ENCODE data around the gene ARHGEF10L. TPM values are rescaled to one million over a fixed set of nuclear protein-coding genes. Genes with fewer than 3 reads are reported as not detected.

ARHGEF10L gene
- total and polyA plus RNA-seq, 4 experiments from 2014 or later = 0.47 to 0.78 TPM; not detected in 2

DNA sequence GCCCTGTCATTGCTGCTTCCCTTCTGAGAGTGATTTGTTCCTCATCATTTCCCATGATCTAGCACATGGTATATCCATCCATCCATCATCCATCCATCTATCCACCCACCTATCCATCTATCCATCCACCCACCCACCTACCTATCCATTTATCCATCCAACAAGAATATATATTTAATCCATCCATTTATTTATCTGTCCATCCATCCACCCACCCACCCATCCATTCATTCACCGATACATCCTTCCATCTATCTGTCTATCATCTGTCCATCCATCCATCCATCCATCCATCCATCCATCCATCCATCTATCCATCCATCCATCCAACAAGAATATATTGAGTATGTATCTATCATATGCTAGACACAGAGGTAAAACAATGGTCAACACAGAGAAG lies 115.7 kb downstream of the ARHGEF10L start:
- POLR2A ChIA-PET (ENCODE audit: partially characterized antibody) = no interaction called here
- intact Hi-C loops (cut with micrococcal nuclease) = no loop called here
- H3K4me1 Mint-ChIP-seq = peaks cover 0 to 2% (median 0%) of the 10 kb centered on the region in 4 donors
- H3K36me3 Mint-ChIP-seq = no peaks in the 10 kb centered on the region
- H3K4me3 Mint-ChIP-seq = no peak overlapping the region
- H3K9me3 ChIP-seq (ENCODE audit: control insufficient read depth in 1 of 2, low read length in 2 of 2) = no peaks in the 10 kb centered on the region
- no peak overlapping the region for H3K27ac ChIP-seq (ENCODE audit: low read depth, low read length)
- H3K27ac Mint-ChIP-seq = no peak overlapping the region
- no peaks in the 10 kb centered on the region for H3K27me3 ChIP-seq (ENCODE audit: insufficient read depth, low read length)
- CTCF ChIA-PET (ENCODE audit: partially characterized antibody) = no interaction called here
- no peaks in the 10 kb centered on the region for H3K9me3 Mint-ChIP-seq
- peaks cover 0 to 1% of the 10 kb centered on the region in 2 donors for H3K27me3 Mint-ChIP-seq
- no peaks in the 10 kb centered on the region for H3K36me3 ChIP-seq (ENCODE audit: insufficient read depth, low read length)
- H3K4me3 ChIP-seq (ENCODE audit: low read length in 2 of 2) = no peak overlapping the region
- no peak for DNase-seq
- H3K4me1 ChIP-seq (ENCODE audit: insufficient read depth, low read length) = no peaks in the 10 kb centered on the region

DNA sequence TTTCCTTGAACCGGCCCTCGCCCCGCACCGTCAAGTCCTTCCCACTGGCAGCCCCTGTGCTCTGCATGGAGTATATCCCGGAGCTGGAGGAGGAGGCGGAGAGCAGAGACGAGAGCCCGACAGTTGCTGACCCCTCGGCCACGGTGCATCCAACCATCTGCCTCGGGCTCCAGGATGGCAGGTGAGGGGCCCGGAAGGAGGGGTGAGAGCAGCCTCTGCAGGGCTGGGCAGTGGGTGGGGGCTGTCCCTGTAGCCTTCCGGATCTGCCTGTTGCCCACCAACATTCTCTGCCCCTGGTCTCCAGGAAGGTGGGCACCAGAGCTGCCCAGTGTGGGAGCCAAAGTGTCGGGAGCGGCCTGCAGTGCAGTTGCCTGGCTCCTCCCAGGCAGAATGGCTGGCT lies 116.4 kb downstream of the ARHGEF10L start:
- H3K27me3 Mint-ChIP-seq = peaks cover 0 to 1% of the 10 kb centered on the region in 2 donors
- H3K9me3 Mint-ChIP-seq = no peaks in the 10 kb centered on the region
- peaks cover 0 to 2% (median 0%) of the 10 kb centered on the region in 4 donors for H3K4me1 Mint-ChIP-seq
- ChIA-PET POLR2A (ENCODE audit: partially characterized antibody) (no interaction called here), CTCF (ENCODE audit: partially characterized antibody) (interaction anchor here (1.3 kb wide), 1 partner anchor 10 kb away, joined by 4 read pairs; no protein-coding TSS in a partner anchor)
- no peak overlapping the region for H3K27ac Mint-ChIP-seq
- intact Hi-C loops (cut with micrococcal nuclease) = no loop called here
- Histone ChIP-seq H3K4me1 (ENCODE audit: insufficient read depth, low read length) (no peaks in the 10 kb centered on the region), H3K9me3 (ENCODE audit: control insufficient read depth in 1 of 2, low read length in 2 of 2) (no peaks in the 10 kb centered on the region), H3K27ac (ENCODE audit: low read depth, low read length) (no peak overlapping the region), H3K36me3 (ENCODE audit: insufficient read depth, low read length) (no peaks in the 10 kb centered on the region), H3K27me3 (ENCODE audit: insufficient read depth, low read length) (no peaks in the 10 kb centered on the region), H3K4me3 (ENCODE audit: low read length in 2 of 2) (no peak overlapping the region)
- no peak overlapping the region for H3K4me3 Mint-ChIP-seq
- no peak for DNase-seq
- H3K36me3 Mint-ChIP-seq = no peaks in the 10 kb centered on the region

DNA sequence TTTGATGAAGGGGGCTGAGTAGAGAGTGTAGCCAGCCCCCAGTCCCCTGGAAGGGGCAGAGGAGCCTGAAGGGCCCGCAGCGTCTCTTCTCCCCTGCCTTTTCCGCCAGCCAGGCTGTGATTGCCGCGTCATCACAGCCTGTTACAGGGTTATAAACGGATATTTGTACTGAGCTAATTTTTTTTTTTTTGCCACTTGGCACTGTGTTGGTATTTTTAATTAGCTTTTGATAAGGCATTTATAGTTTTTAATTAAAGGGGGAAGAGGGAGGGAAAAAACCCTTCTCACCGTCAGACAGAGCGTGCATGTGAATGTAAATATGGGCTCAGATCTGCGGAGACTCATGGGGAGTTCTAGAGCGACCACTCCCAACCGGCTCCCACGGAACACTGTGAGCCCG lies 117.9 kb downstream of the ARHGEF10L start:
- Mint-ChIP-seq H3K4me3 (no peak overlapping the region), H3K9me3 (no peaks in the 10 kb centered on the region), H3K4me1 (peaks cover 0 to 2% (median 0%) of the 10 kb centered on the region in 4 donors), H3K36me3 (no peaks in the 10 kb centered on the region), H3K27ac (no peak overlapping the region), H3K27me3 (peaks cover 0 to 1% of the 10 kb centered on the region in 2 donors)
- Histone ChIP-seq H3K27ac (ENCODE audit: low read depth, low read length) (no peak overlapping the region), H3K4me3 (ENCODE audit: low read length in 2 of 2) (no peak overlapping the region), H3K27me3 (ENCODE audit: insufficient read depth, low read length) (no peaks in the 10 kb centered on the region), H3K36me3 (ENCODE audit: insufficient read depth, low read length) (no peaks in the 10 kb centered on the region), H3K9me3 (ENCODE audit: control insufficient read depth in 1 of 2, low read length in 2 of 2) (no peaks in the 10 kb centered on the region), H3K4me1 (ENCODE audit: insufficient read depth, low read length) (no peaks in the 10 kb centered on the region)
- POLR2A ChIA-PET (ENCODE audit: partially characterized antibody) = no interaction called here
- no peak for DNase-seq
- CTCF ChIA-PET (ENCODE audit: partially characterized antibody) = no interaction called here
- intact Hi-C loops (cut with micrococcal nuclease) = no loop called here

DNA sequence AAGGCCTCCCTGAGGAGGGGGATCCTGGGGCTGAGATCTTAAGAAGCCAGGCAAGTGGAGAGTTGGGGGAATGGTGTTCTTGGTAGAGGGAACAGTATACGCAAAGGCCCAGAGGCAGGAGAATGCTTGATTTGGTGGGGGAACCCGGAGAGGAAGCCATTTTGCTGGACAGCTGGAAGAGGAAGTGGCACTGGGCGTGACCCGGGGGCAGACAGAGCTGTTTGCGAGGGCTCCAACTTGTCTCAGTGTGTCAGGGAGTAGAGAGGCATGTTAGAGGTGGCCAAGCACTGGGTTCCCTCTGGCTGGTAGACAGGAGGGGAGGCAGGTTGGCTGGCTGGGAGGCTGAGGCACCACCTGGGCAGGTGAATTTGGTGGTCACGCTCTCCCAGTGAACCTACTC lies 119.3 kb downstream of the ARHGEF10L start:
- ChIA-PET POLR2A (ENCODE audit: partially characterized antibody) (no interaction called here), CTCF (ENCODE audit: partially characterized antibody) (interaction anchor here (1.1 kb wide), 1 partner anchor 442 kb away, joined by 3 read pairs; no protein-coding TSS in a partner anchor)
- no peak overlapping the region for H3K27ac ChIP-seq (ENCODE audit: low read depth, low read length)
- no peaks in the 10 kb centered on the region for H3K4me1 ChIP-seq (ENCODE audit: insufficient read depth, low read length)
- no peak overlapping the region for H3K27ac Mint-ChIP-seq
- no peaks in the 10 kb centered on the region for H3K27me3 ChIP-seq (ENCODE audit: insufficient read depth, low read length)
- no peaks in the 10 kb centered on the region for H3K36me3 ChIP-seq (ENCODE audit: insufficient read depth, low read length)
- peaks cover 0 to 1% of the 10 kb centered on the region in 2 donors for H3K27me3 Mint-ChIP-seq
- no peaks in the 10 kb centered on the region for H3K36me3 Mint-ChIP-seq
- no peaks in the 10 kb centered on the region for H3K9me3 ChIP-seq (ENCODE audit: control insufficient read depth in 1 of 2, low read length in 2 of 2)
- no peak for DNase-seq
- H3K9me3 Mint-ChIP-seq = no peaks in the 10 kb centered on the region
- no peak overlapping the region for H3K4me3 Mint-ChIP-seq
- no peak overlapping the region for H3K4me3 ChIP-seq (ENCODE audit: low read length in 2 of 2)
- peaks cover 0 to 2% (median 0%) of the 10 kb centered on the region in 4 donors for H3K4me1 Mint-ChIP-seq
- intact Hi-C loops (cut with micrococcal nuclease) = no loop called here

DNA sequence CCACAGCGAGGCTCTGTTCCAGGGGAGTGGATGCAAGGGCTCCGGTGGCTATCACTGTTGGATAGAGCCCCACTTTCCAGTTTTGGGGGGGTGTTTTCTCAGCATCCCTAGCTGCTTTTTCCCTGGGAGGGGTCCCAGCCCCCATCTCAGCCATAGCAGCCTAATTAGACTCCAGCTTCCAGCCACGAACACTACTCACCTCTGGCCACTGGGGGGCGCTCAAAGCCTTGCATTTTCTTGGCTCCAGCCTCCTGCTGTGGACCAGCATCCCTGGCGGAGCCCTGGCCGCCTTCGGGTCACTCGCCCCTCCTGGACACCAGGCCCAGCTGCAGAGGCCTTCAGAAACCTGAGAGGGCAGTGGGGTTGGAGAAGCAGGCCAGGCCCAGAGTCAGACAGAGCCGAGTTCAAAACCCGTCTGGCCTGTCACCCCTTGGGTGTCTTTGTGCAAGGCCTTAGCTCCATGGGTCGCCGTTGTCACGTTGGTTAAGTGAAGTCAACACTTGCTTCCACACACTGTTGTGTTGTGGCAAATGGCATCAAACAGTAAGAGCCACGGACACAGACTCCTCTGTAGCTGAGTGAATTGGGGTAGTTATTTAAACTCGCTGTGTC lies 122.2 kb downstream of the ARHGEF10L start:
- Histone ChIP-seq H3K4me3 (ENCODE audit: low read length in 2 of 2) (no peak overlapping the region), H3K27ac (ENCODE audit: low read depth, low read length) (no peak overlapping the region), H3K9me3 (ENCODE audit: control insufficient read depth in 1 of 2, low read length in 2 of 2) (no peaks in the 10 kb centered on the region), H3K36me3 (ENCODE audit: insufficient read depth, low read length) (no peaks in the 10 kb centered on the region), H3K27me3 (ENCODE audit: insufficient read depth, low read length) (no peaks in the 10 kb centered on the region), H3K4me1 (ENCODE audit: insufficient read depth, low read length) (no peaks in the 10 kb centered on the region)
- Mint-ChIP-seq H3K27ac (no peak overlapping the region), H3K27me3 (peaks cover 0 to 1% of the 10 kb centered on the region in 2 donors), H3K4me3 (no peak overlapping the region), H3K9me3 (no peaks in the 10 kb centered on the region), H3K4me1 (no peaks in the 10 kb centered on the region), H3K36me3 (no peaks in the 10 kb centered on the region)
- ChIA-PET POLR2A (ENCODE audit: partially characterized antibody) (no interaction called here), CTCF (ENCODE audit: partially characterized antibody) (interaction anchor here (0.9 to 3.5 kb wide), 7 partner anchors 8 to 637 kb away, joined by 3 to 28 read pairs (median 4); no protein-coding TSS in a partner anchor)
- DNase-seq = peak in 4 of 5 donors; percentile 15 to 36 (median 26)
- intact Hi-C loops (cut with micrococcal nuclease) = no loop called here

DNA sequence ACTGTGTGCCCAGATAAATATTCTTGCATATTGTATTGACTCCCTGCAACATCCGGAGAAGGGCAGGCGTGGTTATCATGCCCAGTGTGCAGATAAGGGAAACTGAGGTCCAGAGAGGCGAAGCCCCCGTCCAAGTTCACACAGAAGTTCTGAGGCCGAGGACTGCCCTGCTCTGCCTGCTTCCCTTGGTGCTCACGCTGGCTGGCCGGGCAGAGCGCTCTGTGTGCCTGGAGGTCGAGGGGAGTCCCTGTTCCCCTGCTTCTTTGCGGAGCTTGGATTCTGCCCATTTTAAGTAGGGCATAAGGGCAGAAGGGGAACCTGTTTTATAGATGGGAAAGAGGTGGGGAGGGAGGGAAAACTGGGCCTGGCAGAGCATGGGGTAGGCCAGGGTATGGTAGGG lies 122.8 kb downstream of the ARHGEF10L start:
- H3K27ac Mint-ChIP-seq = no peak overlapping the region
- H3K36me3 Mint-ChIP-seq = no peaks in the 10 kb centered on the region
- H3K9me3 Mint-ChIP-seq = no peaks in the 10 kb centered on the region
- Histone ChIP-seq H3K36me3 (ENCODE audit: insufficient read depth, low read length) (no peaks in the 10 kb centered on the region), H3K27me3 (ENCODE audit: insufficient read depth, low read length) (no peaks in the 10 kb centered on the region), H3K4me1 (ENCODE audit: insufficient read depth, low read length) (no peaks in the 10 kb centered on the region), H3K4me3 (ENCODE audit: low read length in 2 of 2) (no peak overlapping the region), H3K27ac (ENCODE audit: low read depth, low read length) (no peak overlapping the region), H3K9me3 (ENCODE audit: control insufficient read depth in 1 of 2, low read length in 2 of 2) (no peaks in the 10 kb centered on the region)
- ChIA-PET POLR2A (ENCODE audit: partially characterized antibody) (no interaction called here), CTCF (ENCODE audit: partially characterized antibody) (interaction anchor here (1.2 to 3.5 kb wide), 4 partner anchors 11 to 636 kb away, joined by 3 to 28 read pairs (median 3); no protein-coding TSS in a partner anchor)
- H3K4me1 Mint-ChIP-seq = no peaks in the 10 kb centered on the region
- no peak for DNase-seq
- H3K27me3 Mint-ChIP-seq = peaks cover 0 to 1% of the 10 kb centered on the region in 2 donors
- intact Hi-C loops (cut with micrococcal nuclease) = no loop called here
- H3K4me3 Mint-ChIP-seq = no peak overlapping the region

DNA sequence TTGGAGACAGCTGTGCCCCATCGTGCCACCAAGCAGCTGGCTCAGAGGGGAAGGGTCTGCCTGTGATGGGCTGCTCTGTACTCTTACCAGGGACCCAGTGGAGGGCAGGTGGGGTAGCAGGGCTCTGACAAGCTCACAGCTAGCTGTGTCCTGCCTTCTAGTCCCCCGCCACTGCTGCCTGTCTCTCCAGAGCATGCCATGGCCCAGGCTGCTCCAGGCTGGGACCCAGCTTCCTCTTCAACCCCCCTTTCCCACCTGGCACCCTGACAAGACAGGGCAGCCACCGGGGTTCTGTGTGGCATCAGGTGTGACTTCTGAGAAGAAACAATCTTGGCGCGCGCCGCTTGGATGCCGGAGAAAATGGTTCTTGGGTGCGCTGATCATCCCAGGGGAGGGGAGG lies 123.3 kb downstream of the ARHGEF10L start:
- Mint-ChIP-seq H3K9me3 (no peaks in the 10 kb centered on the region), H3K27me3 (peaks cover 0 to 1% of the 10 kb centered on the region in 2 donors), H3K4me3 (no peak overlapping the region), H3K27ac (no peak overlapping the region), H3K36me3 (no peaks in the 10 kb centered on the region), H3K4me1 (no peaks in the 10 kb centered on the region)
- intact Hi-C loops (cut with micrococcal nuclease) = no loop called here
- Histone ChIP-seq H3K27me3 (ENCODE audit: insufficient read depth, low read length) (no peaks in the 10 kb centered on the region), H3K4me3 (ENCODE audit: low read length in 2 of 2) (no peak overlapping the region), H3K27ac (ENCODE audit: low read depth, low read length) (no peak overlapping the region), H3K36me3 (ENCODE audit: insufficient read depth, low read length) (no peaks in the 10 kb centered on the region), H3K9me3 (ENCODE audit: control insufficient read depth in 1 of 2, low read length in 2 of 2) (no peaks in the 10 kb centered on the region), H3K4me1 (ENCODE audit: insufficient read depth, low read length) (no peaks in the 10 kb centered on the region)
- ChIA-PET CTCF (ENCODE audit: partially characterized antibody) (interaction anchor here (0.7 to 3.5 kb wide), 2 partner anchors 12 to 61 kb away, joined by 3 to 28 read pairs; no protein-coding TSS in a partner anchor), POLR2A (ENCODE audit: partially characterized antibody) (no interaction called here)
- DNase-seq = no peak

All from CD4-positive, alpha-beta memory T cell (primary cell).